ENCODE measurements around the gene CWC25. TPM values are rescaled to one million over a fixed set of nuclear protein-coding genes. Genes with fewer than 3 reads are reported as not detected.
A peak's percentile ranks its signal among the peaks of the same experiment; 100 is the strongest.

CWC25 gene
- total and polyA plus RNA-seq, 2 of the 13 experiments (the other 11 are each of a cell fraction or from before 2014, with no cell fraction given) = 15.6 to 22.7 TPM

DNA sequence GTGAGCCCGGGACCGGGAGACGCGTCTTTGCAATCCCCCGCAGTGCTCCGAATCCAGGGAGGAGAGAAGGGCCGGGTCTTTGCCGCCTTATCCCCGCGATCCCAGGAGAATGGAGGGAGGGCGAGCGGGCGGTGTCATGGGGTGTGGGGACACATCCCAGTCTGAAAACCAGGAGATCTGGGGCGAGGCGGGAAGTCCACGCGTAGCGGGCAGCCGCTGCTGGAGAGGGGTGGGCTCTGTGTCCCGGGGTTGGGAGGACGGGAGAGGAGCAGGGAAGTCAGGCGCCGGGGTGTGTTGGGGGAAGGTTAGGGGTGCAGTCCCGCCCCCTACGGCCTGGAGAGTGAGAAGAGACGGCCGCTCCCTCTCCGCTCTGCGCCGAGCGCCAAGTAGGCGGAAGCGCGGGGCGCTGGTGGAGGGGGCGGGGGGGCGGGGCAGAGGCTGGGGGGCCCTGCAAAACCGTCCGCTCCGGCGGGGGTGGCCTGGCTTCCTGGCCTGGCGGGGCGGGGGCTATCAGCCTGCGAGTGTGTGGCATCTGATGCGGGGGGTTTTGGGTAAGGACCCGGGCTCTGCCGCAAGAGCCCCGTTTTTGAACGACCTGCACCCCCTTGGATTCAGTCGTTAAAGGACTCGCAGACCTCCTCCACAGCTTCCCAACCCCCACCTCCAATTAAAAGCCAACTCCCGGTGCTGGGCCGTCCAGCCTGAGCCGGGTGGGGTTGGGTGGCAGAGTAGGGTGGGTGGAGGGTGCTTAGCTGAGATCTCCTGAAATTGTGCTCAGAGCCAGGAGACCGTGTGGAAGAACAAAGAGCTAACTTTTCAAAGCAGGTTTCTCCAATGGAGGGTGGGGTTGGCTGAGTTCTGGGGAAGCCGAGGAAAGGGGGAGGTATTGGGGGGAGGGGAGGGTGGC lies 45.4 kb upstream of the CWC25 start (continued):
- TF ChIP-seq, protein P1, sequence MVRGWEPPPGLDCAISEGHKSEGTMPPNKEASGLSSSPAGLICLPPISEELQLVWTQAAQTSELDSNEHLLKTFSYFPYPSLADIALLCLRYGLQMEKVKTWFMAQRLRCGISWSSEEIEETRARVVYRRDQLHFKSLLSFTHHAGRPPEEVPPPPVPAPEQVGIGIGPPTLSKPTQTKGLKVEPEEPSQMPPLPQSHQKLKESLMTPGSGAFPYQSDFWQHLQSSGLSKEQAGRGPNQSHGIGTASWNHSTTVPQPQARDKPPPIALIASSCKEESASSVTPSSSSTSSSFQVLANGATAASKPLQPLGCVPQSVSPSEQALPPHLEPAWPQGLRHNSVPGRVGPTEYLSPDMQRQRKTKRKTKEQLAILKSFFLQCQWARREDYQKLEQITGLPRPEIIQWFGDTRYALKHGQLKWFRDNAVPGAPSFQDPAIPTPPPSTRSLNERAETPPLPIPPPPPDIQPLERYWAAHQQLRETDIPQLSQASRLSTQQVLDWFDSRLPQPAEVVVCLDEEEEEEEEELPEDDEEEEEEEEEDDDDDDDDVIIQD (CRISPR knock-in tag; IDR thresholded peaks at IDR 0.05; ENCODE audit: low read depth) = no peak
- TF ChIP-seq RBM22 (optimal IDR thresholded peaks at IDR 0.05; ENCODE audit: low read length) (peak; percentile 53), CENPX (CRISPR knock-in tag; IDR thresholded peaks at IDR 0.05) (no peak), ZNF788 (CRISPR knock-in tag; IDR thresholded peaks at IDR 0.05; ENCODE audit: borderline replicate concordance) (peak; percentile 1; the same call in 1 of the 2 replicates), ZSCAN22 (CRISPR knock-in tag; IDR thresholded peaks at IDR 0.05) (no peak), JUNB (CRISPR knock-in tag; IDR thresholded peaks at IDR 0.05; ENCODE audit: borderline replicate concordance) (peak; percentile 51; the same call in 1 of the 2 replicates), ZNF777 (CRISPR knock-in tag; IDR thresholded peaks at IDR 0.05) (no peak), HNF4G (IDR thresholded peaks at IDR 0.05; ENCODE audit: borderline replicate concordance, low read depth, low read length) (no peak), HNF4G (CRISPR knock-in tag; IDR thresholded peaks at IDR 0.05; ENCODE audit: borderline replicate concordance, low read depth) (no peak; the same call in 1 of the 2 replicates), PHF8 (CRISPR knock-in tag; IDR thresholded peaks at IDR 0.05) (peak; percentile 51), ZMYM3 (CRISPR knock-in tag; IDR thresholded peaks at IDR 0.05) (0 out of 2 replicates have a peak, but pooled peaks have one; percentile 4), RCOR2 (CRISPR knock-in tag; IDR thresholded peaks at IDR 0.05) (no peak), ZNF30 (CRISPR knock-in tag; IDR thresholded peaks at IDR 0.05) (no peak), SIX1 (CRISPR knock-in tag; IDR thresholded peaks at IDR 0.05; ENCODE audit: borderline replicate concordance) (0 out of 2 replicates have a peak, but pooled peaks have one; percentile 33), MEF2D (CRISPR knock-in tag; IDR thresholded peaks at IDR 0.05) (peak; percentile 79; the same call in 1 of the 2 replicates), ZNF672 (CRISPR knock-in tag; IDR thresholded peaks at IDR 0.05) (no peak), ZNF232 (CRISPR knock-in tag; IDR thresholded peaks at IDR 0.05; ENCODE audit: borderline replicate concordance) (no peak), BRD4 (CRISPR knock-in tag; IDR thresholded peaks at IDR 0.05) (no peak), RARA (CRISPR knock-in tag; IDR thresholded peaks at IDR 0.05) (no peak), ZFP62 (CRISPR knock-in tag; IDR thresholded peaks at IDR 0.05) (no peak), RFXAP (CRISPR knock-in tag; IDR thresholded peaks at IDR 0.05; ENCODE audit: borderline replicate concordance) (no peak), ZFP1 (CRISPR knock-in tag; IDR thresholded peaks at IDR 0.05) (0 out of 2 replicates have a peak, but pooled peaks have one; percentile 67), SETDB1 (CRISPR knock-in tag; IDR thresholded peaks at IDR 0.05; ENCODE audit: borderline replicate concordance) (no peak), CHCHD3 (CRISPR knock-in tag; IDR thresholded peaks at IDR 0.05) (no peak), STAG1 (CRISPR knock-in tag; IDR thresholded peaks at IDR 0.05) (no peak), ZNF782 (CRISPR knock-in tag; IDR thresholded peaks at IDR 0.05; ENCODE audit: borderline replicate concordance) (peak; percentile 51; the same call in 1 of the 2 replicates), ZNF772 (CRISPR knock-in tag; IDR thresholded peaks at IDR 0.05) (peak; percentile 18; the same call in 1 of the 2 replicates)
- TF ChIP-seq, protein P2, sequence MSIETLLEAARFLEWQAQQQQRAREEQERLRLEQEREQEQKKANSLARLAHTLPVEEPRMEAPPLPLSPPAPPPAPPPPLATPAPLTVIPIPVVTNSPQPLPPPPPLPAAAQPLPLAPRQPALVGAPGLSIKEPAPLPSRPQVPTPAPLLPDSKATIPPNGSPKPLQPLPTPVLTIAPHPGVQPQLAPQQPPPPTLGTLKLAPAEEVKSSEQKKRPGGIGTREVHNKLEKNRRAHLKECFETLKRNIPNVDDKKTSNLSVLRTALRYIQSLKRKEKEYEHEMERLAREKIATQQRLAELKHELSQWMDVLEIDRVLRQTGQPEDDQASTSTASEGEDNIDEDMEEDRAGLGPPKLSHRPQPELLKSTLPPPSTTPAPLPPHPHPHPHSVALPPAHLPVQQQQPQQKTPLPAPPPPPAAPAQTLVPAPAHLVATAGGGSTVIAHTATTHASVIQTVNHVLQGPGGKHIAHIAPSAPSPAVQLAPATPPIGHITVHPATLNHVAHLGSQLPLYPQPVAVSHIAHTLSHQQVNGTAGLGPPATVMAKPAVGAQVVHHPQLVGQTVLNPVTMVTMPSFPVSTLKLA (IDR thresholded peaks at IDR 0.05) = no peak
- TF ChIP-seq, protein P3, sequence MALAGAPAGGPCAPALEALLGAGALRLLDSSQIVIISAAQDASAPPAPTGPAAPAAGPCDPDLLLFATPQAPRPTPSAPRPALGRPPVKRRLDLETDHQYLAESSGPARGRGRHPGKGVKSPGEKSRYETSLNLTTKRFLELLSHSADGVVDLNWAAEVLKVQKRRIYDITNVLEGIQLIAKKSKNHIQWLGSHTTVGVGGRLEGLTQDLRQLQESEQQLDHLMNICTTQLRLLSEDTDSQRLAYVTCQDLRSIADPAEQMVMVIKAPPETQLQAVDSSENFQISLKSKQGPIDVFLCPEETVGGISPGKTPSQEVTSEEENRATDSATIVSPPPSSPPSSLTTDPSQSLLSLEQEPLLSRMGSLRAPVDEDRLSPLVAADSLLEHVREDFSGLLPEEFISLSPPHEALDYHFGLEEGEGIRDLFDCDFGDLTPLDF (CRISPR knock-in tag; IDR thresholded peaks at IDR 0.05) = no peak

Measured in HepG2 (cell line).